K562 (cell line): ENCODE measurements around the gene DAZ1. TPM values are rescaled to one million over a fixed set of nuclear protein-coding genes. Genes with fewer than 3 reads are reported as not detected.
"Not testable (repeated sequence)": the region's sequence is repeated elsewhere in the genome, so short reads cannot be mapped to it uniquely, and the experiment has no call there.

Source experiments
- ATAC-seq: fragments of 200-7000 bp; cut with Tn5 transposase; 3 replicates; pipeline ENCODE4 v1.9.1; 2020; ENCODE audit warnings: moderate library complexity
- BruUV-seq: library from RNA; stranded (reverse); fragments of 400-500 nt; replicated peaks from 2 replicates; lab custom pipeline; 2021; lab: Mats Ljungman, UMichigan
- CTCF ChIA-PET: fragments of 300-600 bp; formaldehyde crosslinking; extraction: SDS; loops from one replicate; lab custom pipeline; 2021; ENCODE audit warnings: low intra/inter-chr PET ratio; lab: Yijun Ruan, JAX
- POLR2A ChIA-PET: fragments of 300-600, 350-650 bp; sonication (Branson Sonifier 250); formaldehyde crosslinking; extraction: SDS; loops from one replicate; lab custom pipeline; 2021; ENCODE audit warnings: antibody characterized with exemption, inconsistent platforms; lab: Yijun Ruan, JAX
- DNase-seq, 4 experiments: peaks; one replicate each; pipeline versions ENCODE4 v3.0.0 to v3.0.0-alpha.2; 2011 to 2018; ENCODE audit warnings: low spot score in 3 of 4, mixed read lengths in 3 of 4; ENCODE audit errors: extremely low read depth in 1 of 4
- FAIRE-seq: peaks from 2 replicates; lab custom pipeline; 2011; peaks lifted over from hg19 to GRCh38; lab: Jason Lieb, UNC
- H2AFZ ChIP-seq: 2 replicates; pipeline ENCODE4 v1.6.0; 2011; ENCODE audit warnings: low read depth, low read length, control low read depth, inconsistent platforms
- H3K27ac ChIP-seq: fragments of 200-600 bp; 3 replicates; pipeline ENCODE4 v1.8.0; 2011; ENCODE audit warnings: low read depth, mild to moderate bottlenecking, control low read depth, inconsistent platforms, low read length, moderate library complexity, mixed read lengths; ENCODE audit errors: extremely low read depth
- H3K27me3 ChIP-seq, 2 experiments: fragments of 300-600 bp in 1 of 2; 2 replicates in 1 of 2; 3 replicates in 1 of 2; pipeline versions ENCODE4 v1.6.0 to v1.8.0; 2011; ENCODE audit warnings: inconsistent platforms in 2 of 2, low read length in 2 of 2, mild to moderate bottlenecking in 1 of 2, mixed read lengths in 1 of 2, moderate library complexity in 1 of 2; ENCODE audit not compliant: control insufficient read depth in 2 of 2, insufficient read depth in 2 of 2
- H3K36me3 ChIP-seq: fragments of 300-600 bp; 3 replicates; pipeline ENCODE4 v1.8.0; 2011; ENCODE audit warnings: mild to moderate bottlenecking, low read length, inconsistent platforms; ENCODE audit not compliant: control insufficient read depth, insufficient read depth
- H3K4me1 ChIP-seq, 2 experiments: fragments of 200-600 bp in 1 of 2; replicated peaks in 1 of 2; 2 replicates in 1 of 2; 3 replicates in 1 of 2; pipeline versions ENCODE4 v1.5.1 to v1.8.0; 2011; ENCODE audit warnings: inconsistent platforms in 2 of 2, low read length in 2 of 2, mild to moderate bottlenecking in 1 of 2, mixed read lengths in 1 of 2, moderate library complexity in 1 of 2; ENCODE audit not compliant: control insufficient read depth in 2 of 2, insufficient read depth in 2 of 2
- H3K4me2 ChIP-seq: 2 replicates; pipeline ENCODE4 v1.6.1; 2011; ENCODE audit warnings: low read length, control low read depth, inconsistent platforms, mixed read lengths; ENCODE audit not compliant: insufficient read depth
- H3K4me3 ChIP-seq: fragments of 200-600 bp; sonication (generic), shearing (Covaris generic); 2 replicates; pipeline ENCODE4 v1.5.1; 2016; ENCODE audit warnings: control low read depth, inconsistent platforms
- H3K79me2 ChIP-seq: fragments of 200-600 bp; 3 replicates; pipeline ENCODE4 v1.8.0; 2011; ENCODE audit warnings: low read length, inconsistent platforms; ENCODE audit not compliant: control insufficient read depth, insufficient read depth
- H3K9ac ChIP-seq, 2 experiments: 2 replicates each; pipeline versions ENCODE4 v1.6.0 to v1.6.1; 2011; ENCODE audit warnings: low read depth in 2 of 2, low read length in 2 of 2, control low read depth in 1 of 2, inconsistent platforms in 1 of 2, mild to moderate bottlenecking in 1 of 2, mixed read lengths in 1 of 2; ENCODE audit not compliant: insufficient read depth in 1 of 2
- H3K9me1 ChIP-seq: one replicate; pipeline ENCODE4 v1.6.0; 2011; ENCODE audit warnings: inconsistent platforms, mild to moderate bottlenecking, low read length, moderate library complexity; ENCODE audit not compliant: control insufficient read depth, insufficient read depth
- H3K9me3 ChIP-seq: replicated peaks from 2 replicates; pipeline ENCODE4 v1.5.1; 2011; ENCODE audit warnings: low read depth, low read length, inconsistent platforms; ENCODE audit not compliant: control insufficient read depth, insufficient read depth
- H4K20me1 ChIP-seq: replicated peaks from 2 replicates; pipeline ENCODE4 v1.6.1; 2011; ENCODE audit warnings: low read length, inconsistent platforms, mixed read lengths; ENCODE audit not compliant: control insufficient read depth, insufficient read depth
- WGBS: fragments of 100-300 bp; shearing (Covaris generic); methylation state at CpG from one replicate; pipeline ENCODE4 v1.1.6; 2016; ENCODE audit warnings: low coverage, mixed read lengths; ENCODE audit not compliant: insufficient coverage; ENCODE audit errors: missing lambda C conversion rate; 5-methylcytosine and 5-hydroxymethylcytosine counted together
- in situ Hi-C: fragments of 300-500 bp; cut with MboI; formaldehyde crosslinking; loops from 4 replicates; pipeline ENCODE4 v1.15.0; 2018; ENCODE audit warnings: inconsistent platforms, mixed read lengths
- intact Hi-C: fragments of 100-400 bp; cut with micrococcal nuclease; formaldehyde crosslinking; loops from 2 replicates; pipeline ENCODE4 v1.14.2; 2022
- polyA plus RNA-seq, 8 experiments: library from polyadenylated mRNA; depleted of rRNA in 4 of 8; stranded (reverse) in 5 of 8; unstranded in 3 of 8; fragments of >200 nt; fragmentation: Nextera tagmentation in 2 of 8; fragmentation: Illumina TruSeq in 1 of 8; extraction: Ambion mirVana in 2 of 8; extraction: Trizol in 1 of 8; gene quantifications; 2 replicates each; pipeline versions ENCODE4 v1.2.1 to v1.2.3, GENCODE V29; 2011 to 2014; ENCODE audit warnings: inconsistent platforms in 1 of 8, missing spikeins in 1 of 8
- total RNA-seq, 7 experiments: library from RNA; depleted of rRNA in 6 of 7; stranded (reverse); fragments of >200 nt in 6 of 7; fragmentation: Illumina TruSeq in 2 of 7; extraction: Trizol in 2 of 7; gene quantifications; 2 replicates each; pipeline versions ENCODE4 v1.2.1 to v1.2.3, GENCODE V29; 2011 to 2021; ENCODE audit warnings: low replicate concordance in 1 of 7

DAZ1 gene
- total and polyA plus RNA-seq, 9 of the 15 experiments (the other 6 are each of a cell fraction or from before 2014, with no cell fraction given) = not detected

- H3K9me1 ChIP-seq, H3K4me2 ChIP-seq, H3K27me3 ChIP-seq, in situ Hi-C loops, H3K36me3 ChIP-seq, intact Hi-C loops, H2AFZ ChIP-seq, H3K4me3 ChIP-seq, H3K79me2 ChIP-seq, FAIRE-seq, H3K9me3 ChIP-seq, H3K4me1 ChIP-seq, DNase-seq, BruUV-seq, H3K9ac ChIP-seq, ATAC-seq, CTCF ChIA-PET, H3K27ac ChIP-seq, POLR2A ChIA-PET, H4K20me1 ChIP-seq: not testable (repeated sequence)
- WGBS = no CpG with 5 or more reads among the region's 4 CpGs
These were observed 11.1 kb upstream of the DAZ1 start for GRCh38 chrY:23209802-23210495.

GRCh38 chrY:23207455-23207854 is 8.6 kb upstream of the DAZ1 start:
- H4K20me1 ChIP-seq, intact Hi-C loops, H3K27me3 ChIP-seq, ATAC-seq, H3K4me3 ChIP-seq, POLR2A ChIA-PET, in situ Hi-C loops, H3K27ac ChIP-seq, H3K9me1 ChIP-seq, FAIRE-seq, DNase-seq, H3K79me2 ChIP-seq, H2AFZ ChIP-seq, BruUV-seq, H3K36me3 ChIP-seq, H3K4me1 ChIP-seq, H3K4me2 ChIP-seq, H3K9me3 ChIP-seq, H3K9ac ChIP-seq, CTCF ChIA-PET: not testable (repeated sequence)
- WGBS = no CpG with 5 or more reads among the region's 4 CpGs

Other genes with a start within 250 kb of the DAZ1 start
- not detected in 2 replicates for gene BPY2, start 214.7 kb downstream of the DAZ1 start, total RNA-seq (2014; rRNA removed)
- gene BPY2, start 214.7 kb downstream of the DAZ1 start, total RNA-seq (2014; rRNA removed; fragmentation: Illumina TruSeq; extraction: Trizol) = not detected in 2 replicates
- not detected in 2 replicates for gene BPY2, start 214.7 kb downstream of the DAZ1 start, total RNA-seq (2015; rRNA removed; fragmentation: Illumina TruSeq; extraction: Trizol)
- gene BPY2, start 214.7 kb downstream of the DAZ1 start, total RNA-seq (2021) = not detected in 2 replicates
- gene BPY2, start 214.7 kb downstream of the DAZ1 start, polyA plus RNA-seq (2011; rRNA removed) = not detected in 2 replicates
- gene BPY2, start 214.7 kb downstream of the DAZ1 start, polyA plus RNA-seq (2014; fragmentation: Illumina TruSeq; extraction: Trizol) = not detected in 2 replicates
- gene BPY2, start 214.7 kb downstream of the DAZ1 start, polyA plus RNA-seq (2014; fragmentation: Nextera tagmentation; extraction: Ambion mirVana) = not detected
- gene BPY2, start 214.7 kb downstream of the DAZ1 start, polyA plus RNA-seq (2014; rRNA removed) = not detected in 2 replicates
- not detected in 2 replicates for gene DAZ2, start 20.5 kb upstream of the DAZ1 start, total RNA-seq (2014; rRNA removed)
- not detected in 2 replicates for gene DAZ2, start 20.5 kb upstream of the DAZ1 start, total RNA-seq (2014; rRNA removed; fragmentation: Illumina TruSeq; extraction: Trizol)
- not detected in 2 replicates for gene DAZ2, start 20.5 kb upstream of the DAZ1 start, total RNA-seq (2015; rRNA removed; fragmentation: Illumina TruSeq; extraction: Trizol)
- gene DAZ2, start 20.5 kb upstream of the DAZ1 start, total RNA-seq (2021) = not detected in 2 replicates
- not detected in 2 replicates for gene DAZ2, start 20.5 kb upstream of the DAZ1 start, polyA plus RNA-seq (2011; rRNA removed)
- not detected in 2 replicates for gene DAZ2, start 20.5 kb upstream of the DAZ1 start, polyA plus RNA-seq (2014; fragmentation: Illumina TruSeq; extraction: Trizol)
- not detected for gene DAZ2, start 20.5 kb upstream of the DAZ1 start, polyA plus RNA-seq (2014; fragmentation: Nextera tagmentation; extraction: Ambion mirVana)
- not detected in 2 replicates for gene DAZ2, start 20.5 kb upstream of the DAZ1 start, polyA plus RNA-seq (2014; rRNA removed)